NCI-H1048 (cell line): Measurements from ENCODE around the gene SEMA3B.

Experiments used
- DNase-seq: peaks from one replicate; lab custom pipeline; 2025; lab: John Stamatoyannopoulos, UW

SEMA3B gene

DNA sequence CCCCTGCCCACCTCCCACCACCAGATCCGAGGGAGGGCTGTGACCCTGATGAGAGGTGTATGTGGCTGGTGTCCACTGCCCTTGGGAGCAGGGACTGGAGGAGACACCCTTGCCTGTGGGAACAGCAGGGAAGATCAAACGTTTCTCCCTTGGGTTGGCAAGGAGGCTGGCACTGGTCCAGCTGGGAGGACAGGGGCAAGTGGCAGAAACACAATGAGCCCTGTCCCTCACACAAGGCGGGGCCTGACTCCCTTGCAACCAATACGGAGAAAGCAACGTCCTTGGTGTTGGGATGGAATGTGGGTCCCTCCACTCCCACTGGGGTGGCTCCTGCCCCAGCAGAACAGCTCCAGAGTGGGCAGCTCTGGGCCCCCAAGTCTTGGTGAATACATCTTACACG lies 48.4 kb downstream of the SEMA3B start:
- DNase-seq, result no peak

DNA sequence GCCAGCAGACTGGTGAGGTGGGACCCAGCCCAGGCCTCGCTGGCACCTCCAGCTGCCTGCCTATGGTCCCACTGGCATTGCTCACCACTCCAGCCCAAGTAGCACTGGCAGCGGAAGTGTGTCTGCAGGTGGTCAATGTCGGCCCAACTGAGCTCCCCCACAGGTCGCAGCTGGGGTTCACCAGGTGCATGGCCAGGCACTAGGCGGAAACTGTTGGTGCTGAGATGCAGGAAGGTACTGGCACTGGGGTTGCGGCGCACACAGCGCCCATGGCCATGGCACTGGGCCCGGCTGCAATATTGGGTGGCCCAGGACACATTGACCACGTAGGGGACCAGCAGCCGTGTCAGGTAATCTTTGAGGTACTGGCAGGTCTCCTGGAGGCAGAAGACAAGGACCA lies 49.2 kb downstream of the SEMA3B start:
- DNase-seq, result no peak

DNA sequence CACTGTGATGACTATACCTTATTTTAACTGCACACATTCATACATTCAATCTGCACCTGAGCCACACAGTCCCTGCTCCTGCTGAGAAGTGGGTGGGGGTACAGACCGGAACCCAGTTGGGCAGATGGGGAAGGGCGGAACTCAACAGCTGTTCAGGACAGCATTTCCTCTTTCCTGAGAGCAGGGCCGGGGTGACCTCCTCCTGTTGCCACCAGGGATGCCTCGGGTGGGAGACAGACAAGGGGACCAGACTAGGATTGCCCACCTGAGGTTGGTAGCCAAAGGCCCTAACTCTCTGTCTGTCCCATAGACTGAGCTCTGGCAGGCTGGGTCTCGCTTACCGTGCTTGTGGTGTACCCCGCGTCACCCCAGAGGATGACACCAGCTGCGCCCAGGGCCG lies 49.7 kb downstream of the SEMA3B start:
- DNase-seq, result no peak

DNA sequence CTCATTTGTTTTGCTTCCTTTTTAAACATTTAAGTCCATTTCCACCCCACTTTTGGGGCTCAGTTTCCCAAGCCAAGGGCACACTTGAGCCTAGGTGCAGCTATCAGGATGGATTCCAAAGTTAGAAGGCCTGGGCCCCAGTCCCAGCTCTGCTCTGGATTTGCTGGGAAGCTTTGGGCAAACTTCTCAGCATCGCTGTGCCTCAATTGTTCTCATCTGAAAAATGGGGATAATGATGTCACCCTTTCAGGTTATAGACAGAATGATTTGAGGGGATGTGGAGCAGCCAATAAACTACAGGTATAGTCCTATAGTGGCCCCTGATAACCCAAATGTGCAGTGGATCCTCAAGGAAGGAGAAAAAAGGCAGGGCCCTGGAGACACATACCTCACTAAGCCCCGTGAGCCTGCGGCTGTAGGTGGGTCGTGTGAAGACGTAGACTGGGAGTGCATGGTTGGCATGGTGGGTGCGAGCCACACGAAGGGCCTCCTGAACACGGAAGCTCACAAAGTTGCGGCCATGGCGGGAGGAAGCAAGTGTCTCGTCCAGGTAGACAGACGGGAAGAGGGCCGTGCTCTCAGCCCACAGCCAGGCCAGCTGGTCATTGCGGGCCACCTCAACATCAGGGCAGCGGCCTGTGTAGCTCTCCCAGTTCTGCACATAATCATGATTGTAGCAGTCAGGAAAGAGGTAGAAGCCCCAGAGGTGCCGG lies 50.4 kb downstream of the SEMA3B start:
- DNase-seq, result no peak

DNA sequence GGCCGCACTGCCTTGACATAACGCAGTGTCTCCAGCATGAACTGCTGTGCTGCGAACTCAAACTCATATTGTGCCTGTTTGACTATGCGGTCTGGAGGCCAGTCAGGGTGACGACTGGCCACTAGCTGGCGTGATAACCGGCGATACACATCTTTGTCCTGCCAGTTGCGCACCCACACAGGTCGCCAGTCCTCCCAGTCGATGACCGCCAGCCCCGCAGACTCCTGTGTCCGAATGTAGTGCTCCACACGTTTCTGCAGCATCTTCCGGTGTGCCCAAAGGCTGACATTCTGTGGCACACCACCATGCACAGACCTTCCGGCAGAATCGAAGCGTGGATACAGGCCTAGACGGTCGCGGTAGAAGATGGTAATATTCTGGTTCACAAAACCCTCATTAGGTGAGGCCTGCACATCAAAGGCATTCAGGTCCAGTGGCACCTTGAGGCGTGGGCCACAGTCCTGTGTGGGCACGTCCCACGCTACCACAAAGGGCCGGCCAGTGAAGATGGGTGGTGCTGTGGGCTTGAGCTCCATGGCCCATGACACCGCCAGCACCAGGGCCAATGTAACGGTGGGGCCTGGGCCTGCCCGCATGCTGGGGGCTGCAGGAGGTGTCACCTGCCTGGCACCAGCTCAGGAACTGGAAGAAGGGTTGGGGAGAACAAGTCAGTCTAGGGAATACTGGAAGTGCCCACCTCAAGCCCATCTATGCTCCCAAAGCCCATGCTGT lies 51.1 kb downstream of the SEMA3B start:
- DNase-seq, result no peak

DNA sequence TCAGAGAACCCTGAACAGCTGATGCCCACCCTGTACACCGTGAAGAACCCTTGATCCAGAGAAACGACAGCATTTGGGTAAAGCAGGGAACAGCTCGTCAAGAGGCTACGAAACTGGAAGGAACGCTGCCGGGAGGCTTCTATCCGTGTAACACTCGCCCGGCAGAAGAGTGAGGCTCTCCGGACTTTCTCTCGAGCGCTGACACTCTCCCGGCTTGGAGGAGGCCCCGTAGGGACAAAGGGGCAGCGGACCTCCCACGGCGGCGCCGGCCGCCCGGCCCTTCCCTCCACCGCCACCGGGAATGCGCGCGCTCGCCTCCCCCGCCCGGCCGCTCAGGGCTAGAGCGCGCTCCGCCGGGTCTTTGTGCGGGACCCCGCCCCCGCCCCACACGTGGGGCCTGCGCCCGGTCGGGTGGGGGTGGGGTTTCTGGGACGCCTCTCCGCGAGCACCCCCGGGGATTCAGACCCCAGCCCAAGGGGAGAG lies 51.9 kb downstream of the SEMA3B start:
- peak; percentile 50 for DNase-seq

DNA sequence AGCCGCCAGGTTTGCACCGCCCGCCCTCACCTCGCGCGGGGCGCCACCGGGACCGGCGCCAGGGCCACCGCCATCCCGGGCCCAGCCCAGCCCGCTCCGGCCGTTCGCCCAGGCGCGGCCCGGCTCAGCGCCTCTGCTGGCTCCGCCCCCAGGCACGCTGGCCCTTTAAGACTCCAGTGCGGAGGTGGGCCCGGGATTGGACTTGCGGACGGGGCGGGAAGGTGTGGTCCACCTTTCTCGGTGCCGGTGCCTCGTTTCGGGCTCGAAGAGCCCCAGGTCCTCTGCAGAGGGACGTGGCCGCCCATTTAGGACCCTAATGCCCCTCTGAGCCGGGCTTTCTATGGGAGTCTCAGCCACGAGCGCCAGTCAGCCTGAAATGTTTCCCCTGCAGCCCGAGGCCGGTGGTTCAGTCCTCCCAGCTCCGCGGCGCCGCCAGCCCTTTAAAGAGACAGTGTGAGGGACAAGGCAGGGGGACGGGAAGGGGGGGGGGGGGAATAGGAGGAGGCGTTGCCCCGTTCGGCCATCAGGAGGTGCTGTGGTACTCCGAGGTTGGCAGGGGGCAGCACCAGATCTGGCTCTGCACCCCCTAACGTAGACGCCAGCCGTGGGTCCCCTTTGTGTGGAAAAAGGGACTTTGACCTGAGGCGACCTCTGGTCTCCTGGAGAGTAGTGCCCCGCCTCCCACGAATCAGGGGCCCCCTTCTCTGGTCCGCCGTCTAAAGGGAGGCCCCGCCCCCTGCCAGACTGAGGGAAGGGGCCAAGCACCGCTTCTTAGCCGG lies 52.6 kb downstream of the SEMA3B start:
- DNase-seq, result peak; percentile 68

DNA sequence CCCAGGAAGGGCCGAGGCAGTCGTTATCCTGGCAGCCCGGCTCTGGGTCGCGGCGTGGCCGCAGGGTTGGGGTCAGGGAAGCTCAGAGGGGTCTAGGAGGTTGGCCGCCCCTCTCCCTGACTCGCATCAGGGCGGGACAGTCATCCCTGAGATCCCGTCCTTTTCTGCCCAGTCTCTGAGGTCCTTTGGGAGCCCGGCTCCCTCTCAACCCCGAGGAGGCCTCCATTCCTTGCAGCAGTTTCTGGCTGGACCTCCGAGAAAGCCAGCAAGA lies 53.1 kb downstream of the SEMA3B start:
- no peak for DNase-seq

DNA sequence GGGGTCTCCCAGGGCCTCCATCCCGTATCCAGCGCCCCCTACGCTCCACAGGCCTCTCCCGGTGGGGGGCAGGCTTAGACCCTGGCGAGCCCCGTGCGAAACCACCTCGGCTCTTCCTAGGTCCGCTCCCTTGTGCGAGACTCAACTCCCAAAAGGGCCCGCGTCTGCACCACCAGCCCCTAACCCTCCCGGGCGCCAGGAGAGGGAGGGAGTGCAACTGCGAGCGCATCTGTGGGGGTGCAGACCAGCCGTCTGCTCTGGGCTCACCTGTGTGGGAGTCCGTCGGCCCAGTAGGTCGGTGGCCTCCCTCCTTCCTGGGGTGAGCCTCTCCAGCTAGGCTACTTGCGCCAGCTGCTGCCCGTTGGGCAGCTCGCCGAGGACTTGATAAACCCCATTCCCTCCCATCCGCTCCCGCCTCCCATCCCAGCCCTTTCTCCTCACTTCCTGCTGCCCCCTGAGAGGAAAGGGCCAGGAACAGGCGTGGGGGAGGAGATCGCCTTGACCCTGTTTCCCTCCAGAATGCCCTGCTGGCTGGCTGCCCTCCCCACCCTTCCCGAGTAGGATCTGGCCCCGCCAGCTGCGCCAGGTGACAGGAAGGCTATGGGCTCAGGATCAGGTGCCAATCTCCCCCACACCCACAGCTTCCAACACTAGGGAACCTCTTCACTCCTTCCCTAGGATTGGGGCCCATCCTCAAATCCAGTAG lies 53.6 kb downstream of the SEMA3B start, which contains the start of gene HYAL2:
Gene HYAL2, minus strand, starts transcription at position 360 of the 706 bp plus-strand sequence. CDS start 2,256 bp downstream, outside the sequence.
- DNase-seq, result no peak

DNA sequence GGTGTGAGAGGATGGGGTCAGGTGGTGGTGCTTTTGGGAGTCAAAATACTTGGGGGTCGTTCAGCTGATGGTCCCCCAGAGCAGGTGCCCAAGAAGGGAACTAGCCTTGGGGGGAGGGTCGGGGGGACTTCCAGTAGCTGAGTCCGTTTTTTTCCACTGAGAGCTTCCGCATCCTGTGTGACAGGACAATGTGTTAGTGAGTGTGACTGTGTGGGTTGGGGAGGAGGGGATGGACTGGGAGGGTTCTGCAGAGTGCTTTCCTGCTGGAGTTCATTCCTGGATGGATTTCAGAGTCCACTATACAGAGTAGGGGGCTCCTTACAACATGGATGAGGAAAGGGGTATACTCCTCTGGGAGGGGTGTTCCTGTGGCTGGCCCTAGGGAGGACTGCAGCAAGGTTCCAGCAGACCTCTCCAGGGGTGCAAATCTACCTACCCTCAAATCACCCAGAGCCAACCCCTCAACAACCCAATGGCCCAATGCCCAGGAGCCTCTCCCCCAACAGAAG lies 54.2 kb downstream of the SEMA3B start:
- no peak for DNase-seq

DNA sequence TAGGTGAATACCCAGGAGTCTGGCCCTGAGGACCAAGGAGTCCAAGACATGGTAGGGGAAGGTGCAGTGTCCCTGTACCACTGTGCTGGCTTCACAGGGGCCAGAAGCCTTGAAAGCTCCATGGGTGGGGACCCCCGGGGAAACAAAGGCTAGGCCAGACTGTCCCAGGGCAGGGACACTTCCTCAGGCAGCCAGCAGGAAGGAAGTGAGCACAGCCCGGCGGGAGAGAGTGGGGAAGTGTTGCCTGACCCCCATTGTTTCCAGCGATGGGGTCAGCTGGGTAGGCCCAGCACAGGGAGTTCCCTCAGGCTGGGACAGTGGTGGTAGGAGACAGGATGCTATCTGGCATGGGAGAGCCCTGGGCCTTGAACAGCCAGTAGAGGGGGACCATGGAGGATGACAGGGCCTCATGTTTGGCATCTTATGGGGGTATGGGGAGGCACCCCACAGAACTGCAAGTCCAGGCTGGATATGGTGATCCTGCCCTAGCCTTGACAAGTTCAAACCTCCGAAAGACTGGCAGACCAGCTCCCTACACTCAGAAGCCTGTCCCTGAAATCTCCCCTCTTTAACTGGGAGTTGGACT lies 54.8 kb downstream of the SEMA3B start:
- DNase-seq, result no peak

DNA sequence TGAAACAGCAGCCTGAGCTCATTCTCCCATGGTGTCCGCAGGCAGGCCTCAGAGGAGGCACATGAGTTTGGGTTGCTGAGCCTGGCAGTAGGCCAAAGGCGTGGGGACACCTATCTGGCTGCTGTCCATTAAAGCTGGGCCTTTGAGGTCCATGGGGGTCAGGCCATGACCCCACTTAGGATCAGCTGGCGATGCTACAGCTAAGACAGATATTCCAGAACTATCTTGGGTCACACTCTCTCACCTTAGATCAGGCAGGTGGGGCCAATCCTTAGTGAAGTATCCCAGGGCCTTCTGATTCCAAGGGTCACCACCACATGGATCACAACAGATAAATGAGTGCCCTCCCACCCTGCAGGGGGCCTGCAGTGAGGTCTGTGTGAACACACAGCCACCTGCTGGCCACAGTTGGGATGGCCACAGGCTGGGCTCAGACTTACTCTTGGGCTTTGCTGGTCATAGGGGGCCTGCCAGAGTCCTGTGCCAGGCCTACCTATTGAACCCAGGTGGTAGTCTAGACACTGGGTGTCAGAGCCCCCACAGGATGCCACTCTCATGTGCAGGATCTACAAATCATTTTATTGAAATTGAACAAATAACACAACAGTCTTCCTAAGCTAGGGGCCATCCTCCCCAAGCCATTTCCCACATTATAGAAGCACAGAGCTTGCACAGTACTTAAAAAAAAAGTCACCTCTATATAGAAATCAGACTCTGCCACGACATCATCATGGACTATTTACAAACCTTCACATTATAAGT lies 55.6 kb downstream of the SEMA3B start:
- peak; percentile 61 for DNase-seq

DNA sequence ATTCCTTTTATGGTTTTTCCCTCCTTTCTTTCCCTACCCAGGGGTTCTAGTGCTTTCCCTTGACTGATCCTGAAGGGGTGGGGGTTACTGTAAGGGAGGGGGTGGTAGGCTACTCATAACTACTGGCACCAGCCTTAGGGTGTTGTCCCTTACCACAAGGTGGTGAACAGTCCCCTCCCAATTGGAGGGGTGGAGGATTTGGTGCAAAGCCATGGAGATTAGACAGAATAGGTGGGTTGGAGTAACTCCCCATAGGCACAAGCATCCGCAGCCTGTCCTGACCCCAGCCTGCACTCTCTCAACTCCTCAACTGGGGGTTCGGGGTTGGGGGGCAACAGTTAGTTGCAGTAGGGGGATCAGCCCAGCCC lies 56.1 kb downstream of the SEMA3B start:
- no peak for DNase-seq

DNA sequence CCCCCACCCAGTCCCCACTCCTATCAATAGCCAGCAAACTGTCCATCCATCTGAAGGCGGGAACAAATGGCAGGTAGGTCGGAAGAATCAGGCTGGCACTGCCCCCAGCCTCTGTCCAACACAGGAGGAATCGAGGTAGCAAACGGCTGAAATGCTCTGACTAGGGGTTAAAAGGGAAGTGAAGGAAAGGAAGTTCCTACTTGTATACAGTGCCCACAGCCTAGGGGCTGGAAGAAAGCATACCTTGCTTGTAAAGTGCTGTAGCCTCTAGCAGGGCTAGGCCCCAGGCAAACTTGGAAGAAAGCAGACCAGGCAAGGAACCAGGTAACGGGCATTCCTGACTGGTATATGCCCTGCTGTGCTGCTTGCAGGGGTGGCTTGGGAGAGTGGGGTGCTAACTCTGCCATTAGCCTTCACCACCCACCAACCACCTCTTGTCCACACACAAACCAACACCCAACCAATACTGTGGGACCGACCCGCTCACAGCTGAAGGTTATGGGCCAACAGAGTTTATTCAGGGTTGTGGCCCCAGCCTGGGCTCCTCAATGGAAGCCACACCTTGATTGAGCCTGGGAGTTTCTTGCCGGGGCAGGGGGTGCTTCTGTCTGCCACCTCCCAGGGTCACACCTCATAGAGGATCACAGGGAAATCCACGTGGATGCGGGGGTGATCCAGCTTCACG lies 56.7 kb downstream of the SEMA3B start:
- no peak for DNase-seq

DNA sequence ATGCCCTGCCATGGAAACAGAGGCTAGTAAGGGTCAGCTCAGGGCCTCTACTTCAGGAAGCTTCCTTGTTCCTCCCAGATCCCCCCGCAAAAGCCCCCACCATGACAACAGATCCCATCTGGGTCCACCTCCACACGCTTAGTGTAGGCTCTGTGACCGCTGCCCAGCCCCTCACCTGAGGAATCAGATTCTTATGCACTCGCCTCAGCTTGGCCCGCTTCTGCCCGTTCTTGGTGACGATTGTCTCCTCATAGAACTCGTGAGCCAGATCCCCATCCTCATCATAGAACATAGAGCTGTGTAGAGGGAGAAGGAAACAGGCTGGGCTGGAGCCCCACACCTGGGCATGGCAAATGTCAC lies 57.2 kb downstream of the SEMA3B start:
- DNase-seq, result no peak

DNA sequence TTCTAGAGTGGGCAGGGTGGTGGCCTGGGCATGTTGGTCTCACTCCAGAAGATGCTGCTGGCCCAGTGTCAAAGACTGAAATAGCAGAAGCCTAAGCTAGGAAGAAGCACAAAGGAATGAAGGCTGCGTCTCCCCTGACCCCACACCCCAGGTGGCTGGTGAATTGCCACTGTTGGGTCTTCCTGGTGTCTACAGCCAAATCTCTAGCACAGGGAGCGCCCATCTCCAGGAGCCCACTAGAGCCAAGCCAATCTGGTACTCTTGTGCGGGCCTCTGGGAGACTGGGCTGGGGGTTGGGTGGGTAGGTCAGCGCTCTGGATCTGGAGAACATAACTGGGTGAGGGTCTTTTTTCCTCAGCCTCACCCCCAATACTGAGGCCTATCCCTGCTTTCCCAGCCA lies 58.2 kb downstream of the SEMA3B start:
- no peak for DNase-seq
